DND-41 (cell line): ENCODE measurements around the gene FADS2.

Experiments used
- CTCF ChIP-seq: IDR thresholded peaks from 2 replicates; pipeline ENCODE4 v1.5.1; 2012; ENCODE audit warnings: borderline replicate concordance, low read length, moderate library complexity, mild to moderate bottlenecking; ENCODE audit not compliant: poor library complexity, severe bottlenecking; ENCODE audit errors: extremely low read depth
- EZH2 ChIP-seq: IDR thresholded peaks from 3 replicates; pipeline ENCODE4 v1.6.1; 2012; ENCODE audit warnings: borderline replicate concordance, low read depth, mild to moderate bottlenecking, moderate library complexity, low read length, inconsistent platforms; ENCODE audit not compliant: severe bottlenecking

DNA sequence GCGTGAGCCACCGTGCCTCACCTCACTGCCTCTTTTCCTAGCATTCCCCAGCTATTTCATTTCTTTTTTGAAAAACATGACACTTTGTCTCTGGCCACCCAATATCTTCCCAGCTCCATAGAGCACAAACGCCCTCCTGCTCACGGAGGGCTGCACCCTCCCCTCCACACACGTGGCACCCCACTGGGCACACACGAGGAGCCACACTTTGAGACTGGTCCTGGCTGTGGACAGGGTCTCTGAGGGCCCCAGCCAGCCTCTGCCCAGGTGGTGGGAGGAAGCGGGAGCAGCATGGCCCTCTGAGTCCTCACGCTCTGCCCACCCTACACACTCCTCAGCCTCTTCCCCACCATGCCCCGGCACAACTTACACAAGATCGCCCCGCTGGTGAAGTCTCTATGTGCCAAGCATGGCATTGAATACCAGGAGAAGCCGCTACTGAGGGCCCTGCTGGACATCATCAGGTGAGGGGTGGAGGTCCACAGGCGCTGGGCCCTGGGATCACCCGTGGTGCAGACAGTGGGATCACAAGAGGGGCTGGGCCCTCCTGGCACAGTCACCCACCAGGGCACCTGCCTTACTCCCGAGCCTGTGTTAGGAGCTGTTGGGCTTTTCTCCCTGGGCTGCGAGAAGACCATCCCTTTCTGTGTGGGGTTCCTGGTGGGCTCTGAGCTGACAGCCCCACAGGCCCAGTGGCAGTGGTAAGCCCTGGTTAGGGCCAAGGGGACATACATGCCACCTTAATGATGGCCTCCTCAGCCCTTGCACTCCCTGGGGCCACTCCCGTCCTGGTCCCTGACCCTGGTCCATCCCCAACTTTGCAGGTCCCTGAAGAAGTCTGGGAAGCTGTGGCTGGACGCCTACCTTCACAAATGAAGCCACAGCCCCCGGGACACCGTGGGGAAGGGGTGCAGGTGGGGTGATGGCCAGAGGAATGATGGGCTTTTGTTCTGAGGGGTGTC is 37.0 kb downstream of the FADS2 start:
- TF ChIP-seq CTCF: no peak
- TF ChIP-seq EZH2: no peak
